ENCODE results near the gene NFIL3.
A peak's percentile ranks its signal among the peaks of the same experiment; 100 is the strongest.
"Not testable (repeated sequence)": the region's sequence is repeated elsewhere in the genome, so short reads cannot be mapped to it uniquely, and the experiment has no call there.

The NFIL3 gene

GRCh38 chr9:91393826-91394225, 29.8 kb downstream of the NFIL3 start:
- DNase-seq = no peak

- no peak for DNase-seq
Observed at GRCh38 chr9:91392435-91392834, 31.2 kb downstream of the NFIL3 start.

- DNase-seq = no peak
Observed at GRCh38 chr9:91391818-91392217, 31.8 kb downstream of the NFIL3 start.

- no peak for DNase-seq
Observed at GRCh38 chr9:91391412-91391811, 32.2 kb downstream of the NFIL3 start.

GRCh38 chr9:91389686-91390085, 33.9 kb downstream of the NFIL3 start:
- not testable (repeated sequence) for DNase-seq

- no peak for DNase-seq
Observed at GRCh38 chr9:91386765-91387164, 36.9 kb downstream of the NFIL3 start.

- DNase-seq = no peak
Observed at GRCh38 chr9:91384954-91385353, 38.7 kb downstream of the NFIL3 start.

GRCh38 chr9:91383577-91383976, 40.1 kb downstream of the NFIL3 start:
- no peak for DNase-seq

GRCh38 chr9:91382298-91382697, 41.3 kb downstream of the NFIL3 start:
- no peak for DNase-seq

- no peak for DNase-seq
Observed at GRCh38 chr9:91379426-91379825, 44.2 kb downstream of the NFIL3 start.

- DNase-seq = no peak
Observed at GRCh38 chr9:91378695-91379127, 44.9 kb downstream of the NFIL3 start.

GRCh38 chr9:91378054-91378453, 45.6 kb downstream of the NFIL3 start:
- DNase-seq = not testable (repeated sequence)

- DNase-seq = no peak
Observed at GRCh38 chr9:91376239-91376638, 47.4 kb downstream of the NFIL3 start.

- no peak for DNase-seq
Observed at GRCh38 chr9:91374939-91375338, 48.7 kb downstream of the NFIL3 start.

- DNase-seq = no peak
Observed at GRCh38 chr9:91371894-91372293, 51.7 kb downstream of the NFIL3 start.

GRCh38 chr9:91370006-91370405, 53.6 kb downstream of the NFIL3 start:
- DNase-seq = not testable (repeated sequence)

GRCh38 chr9:91364702-91365101, 58.9 kb downstream of the NFIL3 start:
- DNase-seq = no peak

GRCh38 chr9:91364005-91364404, 59.6 kb downstream of the NFIL3 start:
- no peak for DNase-seq

GRCh38 chr9:91362051-91362611, 61.5 kb downstream of the NFIL3 start:
- peak; percentile 9 for DNase-seq

GRCh38 chr9:91361291-91362050, 62.2 kb downstream of the NFIL3 start, which contains the start of gene AUH:
TSS of gene AUH (minus strand) at chr9:91361918. CDS start at chr9:91361889, 29 bp downstream.
- peak; percentile 88 for DNase-seq

GRCh38 chr9:91360551-91361290, 62.9 kb downstream of the NFIL3 start:
- no peak for DNase-seq

GRCh38 chr9:91359734-91360470, 63.7 kb downstream of the NFIL3 start:
- DNase-seq = no peak

- no peak for DNase-seq
Observed at GRCh38 chr9:91359083-91359482, 64.5 kb downstream of the NFIL3 start.

Data from activated naive CD4-positive, alpha-beta T cell treated with Interleukin-2 at 50 U/mL for 16 hours (primary cell).